Neutrophil (primary cell): ENCODE results near the gene QARS1.

Source experiments
- H3K27ac ChIP-seq: fragments of 200-600 bp; sonication (generic); 2 replicates; pipeline ENCODE4 v1.5.1; 2016; ENCODE audit warnings: mild to moderate bottlenecking, moderate library complexity
- H3K27me3 ChIP-seq: fragments of 200-600 bp; sonication (generic); 2 replicates; pipeline ENCODE4 v1.6.0; 2016; ENCODE audit warnings: mild to moderate bottlenecking
- H3K36me3 ChIP-seq: fragments of 200-600 bp; sonication (generic); 2 replicates; pipeline ENCODE4 v1.5.1; 2017
- H3K4me1 ChIP-seq, 2 experiments: fragments of 200-600 bp in 1 of 2; sonication (generic) in 1 of 2; 1 replicate in 1 of 2; 2 replicates in 1 of 2; pipeline versions ENCODE4 v1.5.1 to v1.6.1; 2013 to 2016; ENCODE audit warnings: low read depth in 1 of 2, low read length in 1 of 2, mild to moderate bottlenecking in 1 of 2, moderate library complexity in 1 of 2; ENCODE audit not compliant: control insufficient read depth in 1 of 2, insufficient read depth in 1 of 2
- H3K4me3 ChIP-seq, 2 experiments: fragments of 200-600 bp in 1 of 2; sonication (generic) in 1 of 2; 1 replicate in 1 of 2; 2 replicates in 1 of 2; pipeline ENCODE4 v1.5.1; 2013 to 2016; ENCODE audit warnings: low read depth in 1 of 2, low read length in 1 of 2, mild to moderate bottlenecking in 1 of 2, moderate library complexity in 1 of 2
- H3K9me3 ChIP-seq: fragments of 200-600 bp; sonication (generic); 2 replicates; pipeline ENCODE4 v1.5.1; 2016
- CTCF ChIP-seq: fragments of 200-600 bp; sonication (generic); IDR thresholded peaks from 2 replicates; pipeline ENCODE4 v1.5.1; 2016; ENCODE audit warnings: antibody characterized with exemption

Gene QARS1

GRCh38 chr3:49135499-49135898 lies 30.9 kb upstream of the QARS1 start:
- Histone ChIP-seq H3K4me3 (no peak overlapping the region), H3K4me1 (peaks cover 10 to 14% of the 10 kb centered on the region in 2 experiments), H3K27ac (no peak overlapping the region), H3K9me3 (no peaks in the 10 kb centered on the region), H3K27me3 (peaks cover 27% of the 10 kb centered on the region), H3K36me3 (no peaks in the 10 kb centered on the region)
- no peak for TF ChIP-seq CTCF

- H3K27ac ChIP-seq = no peak overlapping the region
- H3K4me3 ChIP-seq = no peak overlapping the region
- peaks cover 19% of the 10 kb centered on the region for H3K27me3 ChIP-seq
- no peaks in the 10 kb centered on the region for H3K36me3 ChIP-seq
- no peaks in the 10 kb centered on the region for H3K9me3 ChIP-seq
- no peak for TF ChIP-seq CTCF
- H3K4me1 ChIP-seq = peaks cover 10 to 14% of the 10 kb centered on the region in 2 experiments
Observed at GRCh38 chr3:49134471-49135265, 30.1 kb upstream of the QARS1 start.

- no peaks in the 10 kb centered on the region for H3K36me3 ChIP-seq
Observed at GRCh38 chr3:49133226-49133951, 28.8 kb upstream of the QARS1 start.

GRCh38 chr3:49132437-49133225 lies 28.1 kb upstream of the QARS1 start, which contains the start of gene LAMB2:
Gene LAMB2 (minus strand): TSS chr3:49133050. CDS start chr3:49132867, 183 bp downstream.
- no peaks in the 10 kb centered on the region for H3K36me3 ChIP-seq
- no peak within 1 kb of the TSS for H3K27ac ChIP-seq
- H3K4me1 ChIP-seq = peaks cover 10 to 14% of the 10 kb centered on the region in 2 experiments
- H3K27me3 ChIP-seq = peaks cover 17% of the 10 kb centered on the region
- H3K9me3 ChIP-seq = no peaks in the 10 kb centered on the region
- no peak for TF ChIP-seq CTCF
- H3K4me3 ChIP-seq = peak within 1 kb of the TSS; percentile 1 to 38

More at GRCh38 chr3:49133226-49133951, 28.8 kb upstream of the QARS1 start:
- no peak for TF ChIP-seq CTCF
- Histone ChIP-seq H3K9me3 (no peaks in the 10 kb centered on the region), H3K27me3 (peaks cover 17% of the 10 kb centered on the region), H3K4me3 (peak overlapping the region; percentile 1 to 38), H3K4me1 (peaks cover 10 to 14% of the 10 kb centered on the region in 2 experiments), H3K27ac (no peak overlapping the region)

- Histone ChIP-seq H3K4me3 (no peak overlapping the region), H3K27me3 (peaks cover 17% of the 10 kb centered on the region), H3K4me1 (peaks cover 10 to 14% of the 10 kb centered on the region in 2 experiments), H3K36me3 (no peaks in the 10 kb centered on the region), H3K27ac (no peak overlapping the region), H3K9me3 (no peaks in the 10 kb centered on the region)
- TF ChIP-seq CTCF = no peak
Observed at GRCh38 chr3:49132073-49132436, 27.5 kb upstream of the QARS1 start.
